ENCODE data around the gene TIMM21. TPM values are rescaled to one million over a fixed set of nuclear protein-coding genes. Genes with fewer than 3 reads are reported as not detected.

TIMM21 gene, protein sequence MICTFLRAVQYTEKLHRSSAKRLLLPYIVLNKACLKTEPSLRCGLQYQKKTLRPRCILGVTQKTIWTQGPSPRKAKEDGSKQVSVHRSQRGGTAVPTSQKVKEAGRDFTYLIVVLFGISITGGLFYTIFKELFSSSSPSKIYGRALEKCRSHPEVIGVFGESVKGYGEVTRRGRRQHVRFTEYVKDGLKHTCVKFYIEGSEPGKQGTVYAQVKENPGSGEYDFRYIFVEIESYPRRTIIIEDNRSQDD
- 82.0 TPM for total RNA-seq (2021; ENCODE audit: unreplicated experiment)
- polyA plus RNA-seq (2012; ENCODE audit: insufficient read length): 52.9 TPM
- percentile 91 among the genes with signal in this experiment for Bru-seq, nascent RNA
- percentile 92 among the genes with signal in this experiment for BruChase-seq, experiment 1, labeled RNA remaining after a 2-hour chase
- BruChase-seq, experiment 2, labeled RNA remaining after a 6-hour chase: percentile 93 among the genes with signal in this experiment
- long read RNA-seq, transcript TIMM21-201 (6 exons, 3,095 nt): major isoform, 83 of 122 reads
- long read RNA-seq, partial matches to known transcripts: 15 of 122 reads
- long read RNA-seq, other reads (novel, unspliced or antisense): 23 of 122 reads

DNA sequence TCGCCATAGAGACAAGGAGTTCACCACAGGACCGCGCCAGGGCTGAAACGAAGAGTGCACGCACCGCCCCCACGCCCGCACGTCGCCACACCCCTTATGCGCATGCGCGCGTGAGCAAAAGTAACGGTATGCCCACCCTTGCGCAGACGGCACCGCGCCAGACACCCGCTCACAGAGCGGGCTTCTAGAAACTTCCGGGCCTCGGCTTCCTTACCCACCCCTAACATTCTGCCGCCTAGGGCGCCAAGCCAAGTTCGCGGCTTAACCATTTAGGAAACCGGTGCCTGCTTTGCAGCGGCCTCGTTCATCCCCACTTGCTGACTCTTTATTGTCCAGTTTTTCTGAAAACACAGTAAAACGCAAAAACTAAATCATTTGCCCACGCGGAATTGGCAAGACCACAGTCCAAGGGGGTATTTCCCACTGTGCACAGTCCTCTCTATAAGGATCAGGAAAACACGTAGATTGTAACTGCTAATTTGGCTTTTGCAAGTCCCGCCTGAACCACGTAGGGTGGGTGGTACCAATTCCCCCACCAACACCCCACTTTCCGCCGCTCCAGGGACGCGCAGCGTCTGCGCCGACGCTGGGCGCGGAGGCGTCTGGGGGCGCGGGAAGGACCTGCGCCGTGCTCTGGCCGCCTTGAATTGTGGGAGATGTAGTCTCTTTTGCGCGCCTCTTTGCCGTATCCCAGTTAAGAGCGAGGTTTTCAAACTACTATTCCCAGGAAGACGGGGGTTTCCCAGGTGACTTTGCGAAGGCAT lies at the start of gene TIMM21, which contains the start of gene FBXO15:
TIMM21 (plus strand) TSS at position 745 of the 764 bp plus-strand sequence. CDS start 286 bp downstream, outside the sequence.
FBXO15 (minus strand) TSS at position 56 of the 764 bp plus-strand sequence; CDS start at position 7, 49 bp downstream.
- CTCF ChIA-PET: no interaction called here
- H3K4me1 ChIP-seq (ENCODE audit: control insufficient read depth, insufficient read depth, low read length): peaks cover 19% of the 10 kb centered on the region
- DNase-seq (ENCODE audit: low read depth, low spot score): peak; percentile 99
- POLR2A ChIA-PET: no interaction called here
- TF ChIP-seq CTCF (IDR thresholded peaks at IDR 0.05) (no peak), REST (IDR thresholded peaks at IDR 0.05; ENCODE audit: insufficient read depth in 1 of 2, low read depth in 2 of 2, low read length in 1 of 2) (0 out of 4 replicates have a peak, but pooled peaks of 1 of the 2 experiments have one; percentile 23), POLR2AphosphoS5 (IDR thresholded peaks at IDR 0.05; ENCODE audit: low read depth, low read length) (peak; percentile 96), TCF7L2 (IDR thresholded peaks at IDR 0.05; ENCODE audit: low read depth, low read length) (peak; percentile 46; the same call in 1 of the 2 replicates), SIN3A (IDR thresholded peaks at IDR 0.05; ENCODE audit: borderline replicate concordance, insufficient read depth, low read depth, low read length) (peak; percentile 99)
- in situ Hi-C loops (cut with HindIII; ENCODE audit: low pct_unique_long_range_greater_than_20kb, low sequenced_read_pairs): no loop called here
- H3K27me3 ChIP-seq (ENCODE audit: control insufficient read depth, insufficient read depth, low read length): peaks cover 7% of the 10 kb centered on the region; the same call in 1 of the 2 replicates
- ATAC-seq: peak; percentile 98
- no TSS peak for BruUV-seq (replicated peaks)
- H3K4me3 ChIP-seq (ENCODE audit: low read depth in 2 of 2, low read length in 2 of 2): peak within 1 kb of the TSS; percentile 92 to 99
- H3K9me3 ChIP-seq (ENCODE audit: control insufficient read depth, insufficient read depth, low read depth, low read length): no peaks in the 10 kb centered on the region
- intact Hi-C loops (cut with micrococcal nuclease; ENCODE audit: unreplicated experiment): no loop called here
- no peaks in the 10 kb centered on the region; the same call in 1 of the 2 replicates for H3K36me3 ChIP-seq (ENCODE audit: control insufficient read depth, insufficient read depth, low read length)
- peak within 1 kb of the TSS; percentile 100 for H3K27ac ChIP-seq (ENCODE audit: low read length)

DNA sequence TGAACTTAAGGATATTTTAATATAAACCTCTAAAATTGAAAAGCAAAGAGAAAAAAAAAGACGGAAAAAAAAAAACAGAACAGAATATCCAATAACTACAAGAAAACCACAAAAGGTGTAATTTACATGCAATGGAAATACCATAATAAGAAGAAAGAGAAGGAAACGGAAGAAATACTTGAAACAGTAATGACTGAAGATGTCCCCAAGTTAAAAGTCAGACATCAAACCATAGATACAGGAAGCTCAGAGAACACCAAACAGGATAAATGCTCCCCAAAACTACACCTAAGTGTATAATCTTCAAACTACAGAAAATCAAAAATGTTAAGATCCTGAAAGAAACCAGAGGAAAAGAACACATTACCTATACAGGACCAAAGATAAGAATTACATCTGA lies 39.9 kb upstream of the TIMM21 start:
- no peaks in the 10 kb centered on the region for H3K9me3 ChIP-seq (ENCODE audit: control insufficient read depth, insufficient read depth, low read depth, low read length)
- no peak for ATAC-seq
- ChIA-PET POLR2A (no interaction called here), CTCF (no interaction called here)
- H3K4me1 ChIP-seq (ENCODE audit: control insufficient read depth, insufficient read depth, low read length): no peaks in the 10 kb centered on the region
- no peak for DNase-seq (ENCODE audit: low read depth, low spot score)
- no peaks in the 10 kb centered on the region for H3K36me3 ChIP-seq (ENCODE audit: control insufficient read depth, insufficient read depth, low read length)
- BruUV-seq (replicated peaks): no TSS peak
- H3K4me3 ChIP-seq (ENCODE audit: low read depth in 2 of 2, low read length in 2 of 2): no peak overlapping the region
- intact Hi-C loops (cut with micrococcal nuclease; ENCODE audit: unreplicated experiment): no loop called here
- TF ChIP-seq CTCF (IDR thresholded peaks at IDR 0.05) (no peak), POLR2AphosphoS5 (IDR thresholded peaks at IDR 0.05; ENCODE audit: low read depth, low read length) (no peak), REST (IDR thresholded peaks at IDR 0.05; ENCODE audit: insufficient read depth in 1 of 2, low read depth in 2 of 2, low read length in 1 of 2) (no peak), TCF7L2 (IDR thresholded peaks at IDR 0.05; ENCODE audit: low read depth, low read length) (no peak), SIN3A (IDR thresholded peaks at IDR 0.05; ENCODE audit: borderline replicate concordance, insufficient read depth, low read depth, low read length) (no peak)
- in situ Hi-C loops (cut with HindIII; ENCODE audit: low pct_unique_long_range_greater_than_20kb, low sequenced_read_pairs): no loop called here
- H3K27me3 ChIP-seq (ENCODE audit: control insufficient read depth, insufficient read depth, low read length): no peaks in the 10 kb centered on the region
- no peak overlapping the region for H3K27ac ChIP-seq (ENCODE audit: low read length)
